ENCODE data around the gene CACTIN.

Gene CACTIN

DNA sequence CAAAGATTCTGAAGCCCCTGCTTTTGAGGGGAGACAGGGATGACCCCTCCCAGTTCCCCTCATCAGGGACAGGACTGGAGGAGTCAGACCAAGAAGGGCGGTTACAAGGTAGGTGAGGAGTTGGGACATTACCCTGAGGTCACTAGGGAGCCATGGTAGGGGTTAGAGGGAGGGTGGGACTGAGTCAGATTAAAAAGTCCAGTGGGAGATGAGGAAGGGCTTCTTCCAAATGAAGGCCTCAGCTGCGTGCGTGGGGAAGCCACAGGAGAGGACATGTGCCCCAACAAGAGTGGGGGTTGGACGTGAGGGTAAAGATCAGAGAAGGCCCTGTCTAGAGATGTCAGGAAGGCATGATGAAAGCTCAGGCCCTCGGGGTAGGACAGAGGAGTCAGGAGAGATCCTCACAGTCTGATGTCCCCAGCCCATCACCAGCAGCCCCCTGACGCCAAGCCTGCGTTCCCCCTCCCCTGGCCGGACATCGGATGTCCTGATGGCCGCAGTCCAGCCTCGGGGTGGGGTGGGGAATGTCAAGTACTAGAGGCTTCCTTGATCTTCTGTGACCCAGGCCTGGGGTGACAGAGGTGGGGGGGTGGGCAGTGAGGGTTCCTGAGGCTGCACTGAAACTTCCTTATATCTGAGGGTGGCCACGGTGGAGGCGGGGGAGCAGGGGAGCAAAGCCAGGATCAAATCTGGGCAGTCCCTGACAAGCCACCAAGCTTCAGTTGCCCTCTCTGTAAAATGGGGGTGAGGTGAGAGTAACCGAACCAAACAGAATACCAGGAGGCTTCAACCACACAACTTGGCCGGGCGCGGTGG lies 62.7 kb downstream of the CACTIN start:
- DNase-seq (ENCODE audit: low read depth) = no peak

All from fibroblast of gingiva (primary cell).